ENCODE data around the gene WDR3. TPM values are rescaled to one million over a fixed set of nuclear protein-coding genes. Genes with fewer than 3 reads are reported as not detected.

Gene WDR3
- total RNA-seq, 4 donors from 2014 or later, result 1.1 to 6.8 (median 2.7) TPM

GRCh38 chr1:117930173-117930447 is 571 bp downstream of the WDR3 start:
- DNase-seq, result no peak
- H3K4me1 ChIP-seq, result peaks cover 16 to 40% (median 25%) of the 10 kb centered on the region in 4 donors
- H3K27ac ChIP-seq, result peak overlapping the region; percentile 87 to 96 (median 93)
- peak overlapping the region; percentile 76 to 90 (median 88) for H3K4me3 ChIP-seq
- no peaks in the 10 kb centered on the region for H3K9me3 ChIP-seq
- TF ChIP-seq POLR2A (IDR thresholded peaks at IDR 0.05) (no peak), POLR2AphosphoS5 (IDR thresholded peaks at IDR 0.05) (no peak), EP300 (IDR thresholded peaks at IDR 0.05; ENCODE audit: low read depth) (no peak)
- in situ Hi-C loops (cut with MboI; ENCODE audit: low pct_ligation_motif_present in 1 of 4, low pct_unique_long_range_greater_than_20kb in 1 of 4, low sequenced_read_pairs in 3 of 4), result no loop called here
- 0 to 3% methylated on average over 12 of the region's 12 CpGs for WGBS, 2 donors (ENCODE audit: low coverage in 1 of 2)
- intact Hi-C loops (cut with DNase I; ENCODE audit: low total_unique reads), result no loop called here
- peaks cover 0 to 8% (median 2%) of the 10 kb centered on the region in 4 donors for H3K36me3 ChIP-seq
- no peaks in the 10 kb centered on the region for H3K27me3 ChIP-seq

- no peak for DNase-seq
These were observed 945 bp downstream of the WDR3 start for GRCh38 chr1:117930484-117930883.

GRCh38 chr1:117932576-117932975 is 3.0 kb downstream of the WDR3 start:
- intact Hi-C loops (cut with DNase I; ENCODE audit: low total_unique reads), result no loop called here
- DNase-seq, result no peak
- Histone ChIP-seq H3K4me1 (peaks cover 16 to 33% (median 25%) of the 10 kb centered on the region in 4 donors), H3K9me3 (no peaks in the 10 kb centered on the region), H3K27ac (no peak overlapping the region), H3K36me3 (peaks cover 0 to 25% (median 10%) of the 10 kb centered on the region in 4 donors), H3K4me3 (no peak overlapping the region), H3K27me3 (no peaks in the 10 kb centered on the region)
- in situ Hi-C loops (cut with MboI; ENCODE audit: low pct_ligation_motif_present in 1 of 4, low pct_unique_long_range_greater_than_20kb in 1 of 4, low sequenced_read_pairs in 3 of 4), result no loop called here
- 50 to 93% methylated on average over 1 to 4 of the region's 4 CpGs for WGBS, 2 donors (ENCODE audit: low coverage in 1 of 2)
- TF ChIP-seq EP300 (IDR thresholded peaks at IDR 0.05; ENCODE audit: low read depth) (no peak), POLR2A (IDR thresholded peaks at IDR 0.05) (no peak), CTCF (IDR thresholded peaks at IDR 0.05) (no peak), POLR2AphosphoS5 (IDR thresholded peaks at IDR 0.05) (no peak)

More at GRCh38 chr1:117930484-117930883, 945 bp downstream of the WDR3 start:
- peaks cover 16 to 36% (median 25%) of the 10 kb centered on the region in 4 donors for H3K4me1 ChIP-seq
- in situ Hi-C loops (cut with MboI; ENCODE audit: low pct_ligation_motif_present in 1 of 4, low pct_unique_long_range_greater_than_20kb in 1 of 4, low sequenced_read_pairs in 3 of 4), result no loop called here
- WGBS, 2 donors (ENCODE audit: low coverage in 1 of 2), result 1 to 7% methylated on average over 6 of the region's 6 CpGs
- peaks cover 0 to 10% (median 4%) of the 10 kb centered on the region in 4 donors for H3K36me3 ChIP-seq
- H3K27me3 ChIP-seq, result no peaks in the 10 kb centered on the region
- TF ChIP-seq CTCF (IDR thresholded peaks at IDR 0.05), result no peak
- no peak for TF ChIP-seq POLR2A (IDR thresholded peaks at IDR 0.05)
- no peak for TF ChIP-seq POLR2AphosphoS5 (IDR thresholded peaks at IDR 0.05)
- TF ChIP-seq EP300 (IDR thresholded peaks at IDR 0.05; ENCODE audit: low read depth), result no peak
- H3K9me3 ChIP-seq, result no peaks in the 10 kb centered on the region
- H3K27ac ChIP-seq, result peak overlapping the region; percentile 87 to 96 (median 93)
- intact Hi-C loops (cut with DNase I; ENCODE audit: low total_unique reads), result no loop called here
- H3K4me3 ChIP-seq, result peak overlapping the region; percentile 76 to 90 (median 88)

- intact Hi-C loops (cut with DNase I; ENCODE audit: low total_unique reads) (no loop called here), in situ Hi-C loops (cut with MboI; ENCODE audit: low pct_ligation_motif_present in 1 of 4, low pct_unique_long_range_greater_than_20kb in 1 of 4, low sequenced_read_pairs in 3 of 4) (no loop called here)
- no peak for DNase-seq
- Histone ChIP-seq H3K27ac (no peak overlapping the region), H3K36me3 (peaks cover 0 to 31% (median 13%) of the 10 kb centered on the region in 4 donors), H3K4me1 (peaks cover 11 to 22% (median 13%) of the 10 kb centered on the region in 4 donors), H3K27me3 (no peaks in the 10 kb centered on the region), H3K4me3 (no peak overlapping the region), H3K9me3 (no peaks in the 10 kb centered on the region)
- WGBS, 2 donors (ENCODE audit: low coverage in 1 of 2), result 90 to 93% methylated on average over 2 of the region's 2 CpGs
- TF ChIP-seq CTCF (IDR thresholded peaks at IDR 0.05), result no peak
- no peak for TF ChIP-seq POLR2AphosphoS5 (IDR thresholded peaks at IDR 0.05)
- TF ChIP-seq POLR2A (IDR thresholded peaks at IDR 0.05), result no peak
- TF ChIP-seq EP300 (IDR thresholded peaks at IDR 0.05; ENCODE audit: low read depth), result no peak
These were observed 4.2 kb downstream of the WDR3 start for GRCh38 chr1:117933769-117934168.

GRCh38 chr1:117942293-117942692 is 12.8 kb downstream of the WDR3 start:
- WGBS, 2 donors (ENCODE audit: low coverage in 1 of 2), result 88 to 97% methylated on average over 2 of the region's 2 CpGs
- H3K27me3 ChIP-seq, result no peaks in the 10 kb centered on the region
- no peak overlapping the region for H3K27ac ChIP-seq
- intact Hi-C loops (cut with DNase I; ENCODE audit: low total_unique reads), result no loop called here
- no peaks in the 10 kb centered on the region for H3K9me3 ChIP-seq
- in situ Hi-C loops (cut with MboI; ENCODE audit: low pct_ligation_motif_present in 1 of 4, low pct_unique_long_range_greater_than_20kb in 1 of 4, low sequenced_read_pairs in 3 of 4), result no loop called here
- no peak overlapping the region for H3K4me3 ChIP-seq
- H3K4me1 ChIP-seq, result no peaks in the 10 kb centered on the region
- H3K36me3 ChIP-seq, result peaks cover 0 to 78% (median 34%) of the 10 kb centered on the region in 4 donors
- DNase-seq, result no peak
- TF ChIP-seq POLR2AphosphoS5 (IDR thresholded peaks at IDR 0.05) (no peak), EP300 (IDR thresholded peaks at IDR 0.05; ENCODE audit: low read depth) (no peak), CTCF (IDR thresholded peaks at IDR 0.05) (no peak), POLR2A (IDR thresholded peaks at IDR 0.05) (no peak)

All from transverse colon (tissue), 4 donors.